Lung (tissue), 12 donors: ENCODE measurements around the gene TRAF2. TPM values are rescaled to one million over a fixed set of nuclear protein-coding genes. Genes with fewer than 3 reads are reported as not detected.

Experiments used
- ATAC-seq: fragments of 200-7000 bp; cut with Tn5 transposase; one replicate; pipeline ENCODE4 v1.9.1; 2020; ENCODE audit warnings: moderate number of reproducible peaks; ENCODE audit not compliant: insufficient read depth, low FRiP score
- DNase-seq, 3 donors: peaks; one replicate each; pipeline ENCODE4 v3.0.0-alpha.2; 2013 to 2017
- H3K27ac ChIP-seq, 2 donors: one replicate each; pipeline ENCODE4 v1.5.1; 2013; ENCODE audit warnings: mild to moderate bottlenecking in 2 of 2, moderate library complexity in 2 of 2, control low read depth in 1 of 2, inconsistent platforms in 1 of 2, low read depth in 1 of 2, low read length in 1 of 2
- H3K27me3 ChIP-seq, 3 donors: one replicate each; pipeline ENCODE4 v1.5.1; 2013; ENCODE audit warnings: low read length in 2 of 3; ENCODE audit not compliant: control insufficient read depth in 3 of 3, insufficient read depth in 3 of 3
- H3K36me3 ChIP-seq, 4 donors: one replicate each; pipeline ENCODE4 v1.5.1; 2013; ENCODE audit warnings: low read length in 4 of 4, mild to moderate bottlenecking in 1 of 4, moderate library complexity in 1 of 4; ENCODE audit not compliant: control insufficient read depth in 4 of 4, insufficient read depth in 4 of 4
- H3K4me1 ChIP-seq, 5 donors: one replicate each; pipeline ENCODE4 v1.5.1; 2013; ENCODE audit warnings: low read length in 5 of 5, mild to moderate bottlenecking in 2 of 5, moderate library complexity in 1 of 5; ENCODE audit not compliant: control insufficient read depth in 5 of 5, insufficient read depth in 5 of 5
- H3K4me3 ChIP-seq: one replicate; pipeline ENCODE4 v1.5.1; 2013; ENCODE audit warnings: mild to moderate bottlenecking, control low read depth, moderate library complexity
- H3K9ac ChIP-seq, 2 donors: one replicate each; pipeline ENCODE4 v1.5.1; 2013; ENCODE audit warnings: low read length in 2 of 2, control low read depth in 1 of 2; ENCODE audit not compliant: insufficient read depth in 1 of 2
- H3K9me3 ChIP-seq, 4 donors: one replicate each; pipeline ENCODE4 v1.5.1; 2013; ENCODE audit warnings: low read length in 3 of 4, mild to moderate bottlenecking in 1 of 4, moderate library complexity in 1 of 4; ENCODE audit not compliant: control insufficient read depth in 4 of 4, insufficient read depth in 3 of 4
- CTCF ChIP-seq: IDR thresholded peaks from 2 replicates; pipeline ENCODE4 v1.5.1; 2012; ENCODE audit warnings: mild to moderate bottlenecking; ENCODE audit errors: control extremely low read depth, extremely low read depth
- WGBS, 2 donors: extraction: QIAGEN DNeasy Blood & Tissue Kit; methylation state at CpG; one replicate each; pipeline ENCODE4 v1.1.7; 2013; 5-methylcytosine and 5-hydroxymethylcytosine counted together
- polyA plus RNA-seq, 2 donors: library from polyadenylated mRNA; stranded (reverse); fragments of 200-250 nt; gene quantifications; one replicate each; pipeline ENCODE4 v1.2.1, GENCODE V29; 2013
- total RNA-seq, 2 donors: library from RNA; depleted of rRNA in 1 of 2; stranded (reverse); fragments of >200 nt in 1 of 2; gene quantifications; one replicate each; pipeline ENCODE4 v1.2.1, GENCODE V29; 2014 to 2021
- donor health status: control.
- donor health status: control.
- donor health status: Bipolar disorder and iron deficiency.
- donor health status: healthy.
- donor health status: DM: yes; HTN: yes; CAD: no.

The TRAF2 gene
- total and polyA plus RNA-seq, 4 donors: 11.3 to 19.1 (median 15.2) TPM

- Histone ChIP-seq H3K9me3 (no peaks in the 10 kb centered on the region), H3K36me3 (no peaks in the 10 kb centered on the region), H3K27me3 (no peaks in the 10 kb centered on the region), H3K4me3 (no peak overlapping the region), H3K27ac (no peak overlapping the region), H3K9ac (no peak overlapping the region), H3K4me1 (peaks cover 0 to 8% (median 3%) of the 10 kb centered on the region in 5 donors)
- no peak for TF ChIP-seq CTCF
- ATAC-seq (no peak), DNase-seq (no peak)
- WGBS, 2 donors: 94 to 96% methylated on average over 15 of the region's 15 CpGs
Measured at GRCh38 chr9:136963341-136963740, 77.0 kb downstream of the TRAF2 start.

GRCh38 chr9:136963751-136964150, 77.4 kb downstream of the TRAF2 start:
- Histone ChIP-seq H3K36me3 (no peaks in the 10 kb centered on the region), H3K9me3 (no peaks in the 10 kb centered on the region), H3K27ac (no peak overlapping the region), H3K27me3 (no peaks in the 10 kb centered on the region), H3K9ac (no peak overlapping the region), H3K4me3 (no peak overlapping the region), H3K4me1 (peaks cover 0 to 8% (median 4%) of the 10 kb centered on the region in 5 donors)
- WGBS, 2 donors: 89 to 95% methylated on average over 11 to 12 of the region's 12 CpGs
- ATAC-seq: no peak
- TF ChIP-seq CTCF: no peak
- DNase-seq: no peak

- Histone ChIP-seq H3K27me3 (no peaks in the 10 kb centered on the region), H3K27ac (no peak overlapping the region), H3K4me3 (no peak overlapping the region), H3K9me3 (no peaks in the 10 kb centered on the region), H3K36me3 (no peaks in the 10 kb centered on the region), H3K4me1 (peaks cover 0 to 8% (median 5%) of the 10 kb centered on the region in 5 donors), H3K9ac (no peak overlapping the region)
- DNase-seq: no peak
- TF ChIP-seq CTCF: no peak
- no peak for ATAC-seq
- 67 to 79% methylated on average over 20 to 22 of the region's 22 CpGs for WGBS, 2 donors
Measured at GRCh38 chr9:136964171-136964689, 77.9 kb downstream of the TRAF2 start.
